Coronary artery (tissue), 2 donors: Measurements from ENCODE around the gene SPACDR.

Experiments
- DNase-seq: peaks from one replicate; pipeline ENCODE4 v3.0.0-alpha.2; 2017; ENCODE audit warnings: low spot score
- H3K27ac ChIP-seq, 2 donors: fragments of 200-600 bp; sonication (generic); one replicate each; pipeline ENCODE4 v1.5.1; 2016 to 2019
- H3K4me3 ChIP-seq: fragments of 200-600 bp; sonication (generic); 2 replicates; pipeline ENCODE4 v1.5.1; 2016; ENCODE audit warnings: mild to moderate bottlenecking, moderate library complexity
- CTCF ChIP-seq: fragments of 200-600 bp; sonication (generic); IDR thresholded peaks from one replicate; pipeline ENCODE4 v1.5.1; 2019; ENCODE audit warnings: antibody characterized with exemption

Gene SPACDR

GRCh38 chr7:100431286-100431735 lies 32.7 kb downstream of the SPACDR start:
- Histone ChIP-seq H3K27ac (peak overlapping the region in 1 of 2 donors; percentile 100), H3K4me3 (peak overlapping the region; percentile 80)
- TF ChIP-seq CTCF = no peak
- DNase-seq = no peak

- peak overlapping the region; percentile 99 to 100 for H3K27ac ChIP-seq
- no peak for DNase-seq
- peak overlapping the region; percentile 80 for H3K4me3 ChIP-seq
- no peak for TF ChIP-seq CTCF
Observed at GRCh38 chr7:100430493-100431285, 33.4 kb downstream of the SPACDR start.

- TF ChIP-seq CTCF = no peak
- H3K4me3 ChIP-seq = peak within 1 kb of the TSS; percentile 80
- peak; percentile 97 for DNase-seq
- peak within 1 kb of the TSS; percentile 99 to 100 for H3K27ac ChIP-seq
Observed at GRCh38 chr7:100429637-100430492, 34.2 kb downstream of the SPACDR start, which contains the start of gene MEPCE. Gene MEPCE (plus strand): TSS chr7:100429831. CDS start chr7:100430019, 188 bp downstream.

- DNase-seq = peak; percentile 100
- H3K4me3 ChIP-seq = peak overlapping the region; percentile 80
- H3K27ac ChIP-seq = peak overlapping the region; percentile 99 to 100
- TF ChIP-seq CTCF = no peak
Observed at GRCh38 chr7:100428967-100429636, 35.0 kb downstream of the SPACDR start.

- Histone ChIP-seq H3K4me3 (peak within 1 kb of the TSS; percentile 80), H3K27ac (peak within 1 kb of the TSS; percentile 99 to 100)
- no peak for TF ChIP-seq CTCF
- peak; percentile 97 for DNase-seq
Observed at GRCh38 chr7:100428199-100428966, 35.7 kb downstream of the SPACDR start, which contains the start of gene ZCWPW1. Gene ZCWPW1 (minus strand): TSS chr7:100428703. CDS start chr7:100420649, 8,054 bp downstream.

- no peak for DNase-seq
- Histone ChIP-seq H3K4me3 (peak overlapping the region; percentile 80), H3K27ac (peak overlapping the region; percentile 99 to 100)
- no peak for TF ChIP-seq CTCF
Observed at GRCh38 chr7:100427762-100428198, 36.3 kb downstream of the SPACDR start.
